ENCODE measurements around the gene CADPS2. TPM values are rescaled to one million over a fixed set of nuclear protein-coding genes. Genes with fewer than 3 reads are reported as not detected.

Gene CADPS2
- total RNA-seq, 1 donor from 2014 or later = 8.8 TPM

DNA sequence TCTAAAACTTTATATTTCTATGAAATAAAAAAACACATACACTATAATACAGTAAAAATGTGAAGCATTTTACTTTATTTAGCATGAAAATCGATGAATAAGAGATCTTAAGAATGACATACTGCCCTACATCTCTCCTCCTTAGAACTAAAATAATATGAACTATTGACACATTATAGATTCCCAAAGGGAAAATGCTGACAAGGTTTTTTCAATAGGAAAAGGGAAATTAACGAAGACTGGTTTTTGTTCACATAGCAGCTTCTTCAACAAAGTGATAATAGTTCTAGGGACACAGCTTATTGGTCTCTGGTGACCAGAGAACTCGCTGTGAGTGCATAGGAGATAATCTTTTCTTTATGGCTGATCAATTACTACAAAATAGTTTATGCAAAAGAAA lies 523.8 kb downstream of the CADPS2 start:
- TF ChIP-seq, protein P1, sequence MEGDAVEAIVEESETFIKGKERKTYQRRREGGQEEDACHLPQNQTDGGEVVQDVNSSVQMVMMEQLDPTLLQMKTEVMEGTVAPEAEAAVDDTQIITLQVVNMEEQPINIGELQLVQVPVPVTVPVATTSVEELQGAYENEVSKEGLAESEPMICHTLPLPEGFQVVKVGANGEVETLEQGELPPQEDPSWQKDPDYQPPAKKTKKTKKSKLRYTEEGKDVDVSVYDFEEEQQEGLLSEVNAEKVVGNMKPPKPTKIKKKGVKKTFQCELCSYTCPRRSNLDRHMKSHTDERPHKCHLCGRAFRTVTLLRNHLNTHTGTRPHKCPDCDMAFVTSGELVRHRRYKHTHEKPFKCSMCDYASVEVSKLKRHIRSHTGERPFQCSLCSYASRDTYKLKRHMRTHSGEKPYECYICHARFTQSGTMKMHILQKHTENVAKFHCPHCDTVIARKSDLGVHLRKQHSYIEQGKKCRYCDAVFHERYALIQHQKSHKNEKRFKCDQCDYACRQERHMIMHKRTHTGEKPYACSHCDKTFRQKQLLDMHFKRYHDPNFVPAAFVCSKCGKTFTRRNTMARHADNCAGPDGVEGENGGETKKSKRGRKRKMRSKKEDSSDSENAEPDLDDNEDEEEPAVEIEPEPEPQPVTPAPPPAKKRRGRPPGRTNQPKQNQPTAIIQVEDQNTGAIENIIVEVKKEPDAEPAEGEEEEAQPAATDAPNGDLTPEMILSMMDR (IDR thresholded peaks at IDR 0.05; ENCODE audit: insufficient read depth, low read length, poor library complexity, severe bottlenecking) = no peak
- Histone ChIP-seq H3K4me3 (ENCODE audit: low read depth, low read length) (no peak overlapping the region), H3K36me3 (ENCODE audit: control insufficient read depth, insufficient read depth, low read length) (no peaks in the 10 kb centered on the region), H3K27me3 (ENCODE audit: control insufficient read depth, insufficient read depth, low read length) (no peaks in the 10 kb centered on the region)
- DNase-seq (ENCODE audit: low read depth) = no peak

GRCh38 chr7:122354656-122355055 lies 531.6 kb downstream of the CADPS2 start:
- TF ChIP-seq, protein P1 (IDR thresholded peaks at IDR 0.05; ENCODE audit: insufficient read depth, low read length, poor library complexity, severe bottlenecking) = no peak
- Histone ChIP-seq H3K27me3 (ENCODE audit: control insufficient read depth, insufficient read depth, low read length) (no peaks in the 10 kb centered on the region), H3K4me3 (ENCODE audit: low read depth, low read length) (no peak overlapping the region), H3K36me3 (ENCODE audit: control insufficient read depth, insufficient read depth, low read length) (no peaks in the 10 kb centered on the region)
- no peak for DNase-seq (ENCODE audit: low read depth)

GRCh38 chr7:122352454-122352853 lies 533.8 kb downstream of the CADPS2 start:
- H3K36me3 ChIP-seq (ENCODE audit: control insufficient read depth, insufficient read depth, low read length) = no peaks in the 10 kb centered on the region
- DNase-seq (ENCODE audit: low read depth) = no peak
- TF ChIP-seq, protein P1 (IDR thresholded peaks at IDR 0.05; ENCODE audit: insufficient read depth, low read length, poor library complexity, severe bottlenecking) = no peak
- H3K4me3 ChIP-seq (ENCODE audit: low read depth, low read length) = no peak overlapping the region
- no peaks in the 10 kb centered on the region for H3K27me3 ChIP-seq (ENCODE audit: control insufficient read depth, insufficient read depth, low read length)

- DNase-seq (ENCODE audit: low read depth) = no peak
Observed at GRCh38 chr7:122350701-122351100, 535.6 kb downstream of the CADPS2 start.

GRCh38 chr7:122344303-122344620 lies 542.0 kb downstream of the CADPS2 start:
- Histone ChIP-seq H3K36me3 (ENCODE audit: control insufficient read depth, insufficient read depth, low read length) (no peaks in the 10 kb centered on the region), H3K27me3 (ENCODE audit: control insufficient read depth, insufficient read depth, low read length) (no peaks in the 10 kb centered on the region), H3K4me3 (ENCODE audit: low read depth, low read length) (no peak overlapping the region)
- no peak for DNase-seq (ENCODE audit: low read depth)
- TF ChIP-seq, protein P1 (IDR thresholded peaks at IDR 0.05; ENCODE audit: insufficient read depth, low read length, poor library complexity, severe bottlenecking) = no peak

More at GRCh38 chr7:122350701-122351100, 535.6 kb downstream of the CADPS2 start:
- H3K36me3 ChIP-seq (ENCODE audit: control insufficient read depth, insufficient read depth, low read length) = no peaks in the 10 kb centered on the region
- TF ChIP-seq, protein P1 (IDR thresholded peaks at IDR 0.05; ENCODE audit: insufficient read depth, low read length, poor library complexity, severe bottlenecking) = no peak
- H3K4me3 ChIP-seq (ENCODE audit: low read depth, low read length) = no peak overlapping the region
- no peaks in the 10 kb centered on the region for H3K27me3 ChIP-seq (ENCODE audit: control insufficient read depth, insufficient read depth, low read length)

GRCh38 chr7:122343601-122344302 lies 542.5 kb downstream of the CADPS2 start:
- TF ChIP-seq, protein P1 (IDR thresholded peaks at IDR 0.05; ENCODE audit: insufficient read depth, low read length, poor library complexity, severe bottlenecking) = no peak
- Histone ChIP-seq H3K4me3 (ENCODE audit: low read depth, low read length) (no peak overlapping the region), H3K36me3 (ENCODE audit: control insufficient read depth, insufficient read depth, low read length) (no peaks in the 10 kb centered on the region), H3K27me3 (ENCODE audit: control insufficient read depth, insufficient read depth, low read length) (no peaks in the 10 kb centered on the region)
- no peak for DNase-seq (ENCODE audit: low read depth)
